Cardiac muscle cell (in vitro differentiated cells and primary cell): ENCODE results near the gene RSPH4A. TPM values are rescaled to one million over a fixed set of nuclear protein-coding genes. Genes with fewer than 3 reads are reported as not detected.
"Not testable (repeated sequence)": the region's sequence is repeated elsewhere in the genome, so short reads cannot be mapped to it uniquely, and the experiment has no call there.

Source experiments
- DNase-seq, 2 donors: peaks; one replicate each; pipeline versions ENCODE4 v3.0.0 to v3.0.0-alpha.2; 2010 to 2017; ENCODE audit warnings: low read depth in 1 of 2, low spot score in 1 of 2
- H3K27ac ChIP-seq: fragments of 200-600 bp; sonication (generic); 2 replicates; pipeline ENCODE4 v1.5.1; 2016
- H3K27me3 ChIP-seq: fragments of 200-600 bp; sonication (generic); 2 replicates; pipeline ENCODE4 v1.6.0; 2016; ENCODE audit warnings: control low read depth
- H3K36me3 ChIP-seq: fragments of 200-600 bp; sonication (generic); 2 replicates; pipeline ENCODE4 v1.5.1; 2016; ENCODE audit warnings: control low read depth
- H3K4me1 ChIP-seq: fragments of 200-600 bp; sonication (generic); 2 replicates; pipeline ENCODE4 v1.8.1; 2017; ENCODE audit warnings: low read depth, mild to moderate bottlenecking, mixed run types
- H3K4me3 ChIP-seq: fragments of 200-600 bp; sonication (generic); 2 replicates; pipeline ENCODE4 v1.5.1; 2016; ENCODE audit warnings: mild to moderate bottlenecking
- H3K9me3 ChIP-seq: fragments of 200-600 bp; sonication (generic); 2 replicates; pipeline ENCODE4 v1.5.1; 2017; ENCODE audit warnings: low read depth, mild to moderate bottlenecking, control low read depth
- polyA plus RNA-seq: library from polyadenylated mRNA; unstranded; fragments of >200 nt; fragmentation: Nextera tagmentation; extraction: Ambion mirVana; gene quantifications from 2 replicates; pipeline ENCODE4 v1.2.1, GENCODE V29; 2016
- total RNA-seq: library from RNA; depleted of rRNA; stranded (reverse); fragments of >200 nt; gene quantifications from 2 replicates; pipeline ENCODE4 v1.2.3, GENCODE V29; 2016
- TF ChIP-seq, protein P1 (sequence below): IDR thresholded peaks from 2 replicates; pipeline ENCODE4 v1.5.1; 2012; ENCODE audit warnings: low read depth, mild to moderate bottlenecking, low read length

The RSPH4A gene
- total and polyA plus RNA-seq, 2 experiments from 2014 or later = 0.21 to 0.81 TPM

DNA sequence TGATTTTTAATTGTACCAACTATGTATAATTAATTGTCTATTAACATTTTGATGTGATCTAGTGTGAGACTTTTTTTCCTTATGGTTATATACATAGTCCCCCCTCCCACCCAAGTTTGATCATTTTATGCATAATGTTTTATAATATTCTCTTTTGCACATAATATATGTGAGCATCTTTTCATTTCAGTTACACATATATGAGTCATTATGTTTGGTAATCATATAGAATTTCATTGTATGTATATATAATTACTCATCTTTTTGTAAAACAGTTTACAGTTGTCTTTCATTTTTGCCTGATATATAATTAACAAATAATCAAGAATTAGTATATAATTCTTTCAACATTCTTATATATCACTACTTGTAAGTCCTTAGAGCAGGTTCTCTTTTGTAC is 30.0 kb upstream of the RSPH4A start:
- H3K36me3 ChIP-seq = peaks cover 61% of the 10 kb centered on the region
- H3K9me3 ChIP-seq = no peaks in the 10 kb centered on the region
- H3K27me3 ChIP-seq = no peaks in the 10 kb centered on the region
- H3K27ac ChIP-seq = no peak overlapping the region
- H3K4me3 ChIP-seq = no peak overlapping the region
- H3K4me1 ChIP-seq = no peaks in the 10 kb centered on the region
- TF ChIP-seq, protein P1, sequence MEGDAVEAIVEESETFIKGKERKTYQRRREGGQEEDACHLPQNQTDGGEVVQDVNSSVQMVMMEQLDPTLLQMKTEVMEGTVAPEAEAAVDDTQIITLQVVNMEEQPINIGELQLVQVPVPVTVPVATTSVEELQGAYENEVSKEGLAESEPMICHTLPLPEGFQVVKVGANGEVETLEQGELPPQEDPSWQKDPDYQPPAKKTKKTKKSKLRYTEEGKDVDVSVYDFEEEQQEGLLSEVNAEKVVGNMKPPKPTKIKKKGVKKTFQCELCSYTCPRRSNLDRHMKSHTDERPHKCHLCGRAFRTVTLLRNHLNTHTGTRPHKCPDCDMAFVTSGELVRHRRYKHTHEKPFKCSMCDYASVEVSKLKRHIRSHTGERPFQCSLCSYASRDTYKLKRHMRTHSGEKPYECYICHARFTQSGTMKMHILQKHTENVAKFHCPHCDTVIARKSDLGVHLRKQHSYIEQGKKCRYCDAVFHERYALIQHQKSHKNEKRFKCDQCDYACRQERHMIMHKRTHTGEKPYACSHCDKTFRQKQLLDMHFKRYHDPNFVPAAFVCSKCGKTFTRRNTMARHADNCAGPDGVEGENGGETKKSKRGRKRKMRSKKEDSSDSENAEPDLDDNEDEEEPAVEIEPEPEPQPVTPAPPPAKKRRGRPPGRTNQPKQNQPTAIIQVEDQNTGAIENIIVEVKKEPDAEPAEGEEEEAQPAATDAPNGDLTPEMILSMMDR = no peak
- no peak for DNase-seq

DNA sequence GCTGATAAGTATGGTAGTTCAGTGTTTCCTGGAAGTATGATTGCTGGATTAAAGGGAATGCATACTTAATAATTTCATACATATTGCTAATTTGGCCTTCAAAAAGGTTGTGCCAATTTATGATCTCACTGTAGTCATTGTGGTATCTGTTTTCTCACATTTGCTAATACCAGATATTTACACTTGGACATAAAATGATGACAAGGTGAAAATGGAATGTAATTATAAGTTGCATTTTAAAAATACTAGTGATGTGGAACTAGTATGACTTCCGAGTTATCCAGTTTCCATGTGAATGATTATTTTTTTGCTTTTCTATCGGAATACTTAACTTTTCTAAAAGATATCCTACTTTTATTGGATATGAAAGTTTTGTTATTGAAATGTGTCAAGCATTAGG is 29.5 kb upstream of the RSPH4A start:
- H3K36me3 ChIP-seq = peaks cover 61% of the 10 kb centered on the region

DNA sequence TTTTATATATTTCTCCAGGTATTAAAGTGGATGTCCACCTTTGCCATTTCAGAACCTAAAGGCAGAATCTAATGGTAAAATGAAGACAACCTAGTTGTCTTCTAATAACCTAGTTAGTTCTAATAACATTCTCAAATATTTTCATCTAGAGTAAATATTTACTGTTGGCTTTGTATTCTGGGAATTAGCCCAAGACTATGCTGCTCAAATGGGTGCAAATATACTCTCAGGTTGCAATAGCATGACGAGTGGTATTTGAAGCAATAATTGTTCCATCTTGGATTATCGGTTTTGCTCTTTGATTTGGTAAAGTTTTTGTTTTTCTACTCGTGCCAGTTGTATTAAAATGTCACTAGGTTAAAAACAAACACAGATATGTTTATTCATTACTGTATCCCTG is 21.0 kb upstream of the RSPH4A start:
- Histone ChIP-seq H3K36me3 (peaks cover 38% of the 10 kb centered on the region), H3K4me3 (no peak overlapping the region), H3K27ac (no peak overlapping the region), H3K4me1 (no peaks in the 10 kb centered on the region), H3K9me3 (no peaks in the 10 kb centered on the region), H3K27me3 (no peaks in the 10 kb centered on the region)
- TF ChIP-seq, protein P1 = no peak
- DNase-seq = no peak

More for the DNA sequence above, 29.5 kb upstream of the RSPH4A start:
- H3K4me3 ChIP-seq = no peak overlapping the region
- no peaks in the 10 kb centered on the region for H3K9me3 ChIP-seq
- no peaks in the 10 kb centered on the region for H3K27me3 ChIP-seq
- no peaks in the 10 kb centered on the region for H3K4me1 ChIP-seq
- H3K27ac ChIP-seq = no peak overlapping the region
- no peak for DNase-seq
- TF ChIP-seq, protein P1 = no peak

DNA sequence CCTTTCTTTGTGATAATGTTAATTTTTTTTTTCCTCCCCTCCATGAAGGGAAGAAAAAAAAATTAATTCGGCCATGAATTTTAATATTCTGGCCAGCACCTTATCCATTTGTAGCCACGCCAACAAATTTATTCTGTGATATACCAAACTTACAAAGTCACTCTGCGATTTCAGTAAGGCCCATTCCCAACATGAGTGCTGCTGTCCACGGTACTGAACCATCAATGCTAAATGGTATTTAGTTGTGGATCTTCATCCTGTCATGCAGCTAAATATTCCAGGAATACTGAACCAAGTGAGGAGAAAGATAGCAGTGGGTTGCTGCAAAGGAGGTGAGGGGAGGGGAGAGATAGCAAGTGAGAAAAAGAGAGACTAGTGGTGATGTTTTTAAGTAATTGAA is 19.5 kb upstream of the RSPH4A start:
- Histone ChIP-seq H3K9me3 (no peaks in the 10 kb centered on the region), H3K4me3 (no peak overlapping the region), H3K4me1 (no peaks in the 10 kb centered on the region), H3K27me3 (no peaks in the 10 kb centered on the region), H3K36me3 (peaks cover 22% of the 10 kb centered on the region), H3K27ac (no peak overlapping the region)
- peak; percentile 52 to 70 for DNase-seq
- TF ChIP-seq, protein P1 = no peak

DNA sequence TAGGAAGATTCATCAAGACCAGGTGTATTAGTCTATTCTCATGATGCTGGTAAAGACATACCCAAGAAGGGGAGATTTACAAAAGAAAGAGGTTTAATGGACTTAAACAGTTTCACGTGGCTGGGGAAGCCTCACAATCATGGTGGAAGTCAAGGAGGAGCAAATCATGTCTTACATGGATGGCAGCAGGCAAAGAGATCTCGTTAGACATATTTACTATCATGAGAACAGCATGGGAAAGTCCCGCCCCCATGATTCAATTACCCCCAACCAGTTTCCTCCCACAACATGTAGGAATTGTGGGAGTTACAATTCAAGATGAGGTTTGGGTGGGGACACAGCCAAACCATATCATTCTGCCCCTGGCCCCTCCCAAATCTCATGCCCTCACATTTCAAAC is 12.4 kb upstream of the RSPH4A start:
- not testable (repeated sequence) for H3K9me3 ChIP-seq, H3K27me3 ChIP-seq, H3K4me3 ChIP-seq, H3K27ac ChIP-seq, H3K36me3 ChIP-seq, DNase-seq, H3K4me1 ChIP-seq

DNA sequence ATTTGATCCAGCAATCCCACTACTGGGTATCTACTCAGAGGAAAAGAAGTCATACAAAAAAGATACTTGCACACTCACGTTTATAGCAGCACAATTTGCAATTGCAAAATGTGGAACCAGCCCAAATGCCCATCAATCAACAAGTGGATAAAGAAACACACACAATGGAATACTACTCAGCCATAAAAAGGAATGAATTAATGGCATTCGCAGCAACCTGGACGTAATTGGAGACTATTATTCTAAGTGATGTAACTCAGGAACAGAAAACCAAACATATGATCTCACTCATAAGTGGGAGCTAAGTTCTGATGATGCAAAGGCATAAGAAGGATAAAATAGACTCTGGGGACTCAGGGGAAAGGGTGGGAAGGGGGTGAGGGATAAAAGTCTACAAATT is 11.4 kb upstream of the RSPH4A start:
- not testable (repeated sequence) for H3K27me3 ChIP-seq

DNA sequence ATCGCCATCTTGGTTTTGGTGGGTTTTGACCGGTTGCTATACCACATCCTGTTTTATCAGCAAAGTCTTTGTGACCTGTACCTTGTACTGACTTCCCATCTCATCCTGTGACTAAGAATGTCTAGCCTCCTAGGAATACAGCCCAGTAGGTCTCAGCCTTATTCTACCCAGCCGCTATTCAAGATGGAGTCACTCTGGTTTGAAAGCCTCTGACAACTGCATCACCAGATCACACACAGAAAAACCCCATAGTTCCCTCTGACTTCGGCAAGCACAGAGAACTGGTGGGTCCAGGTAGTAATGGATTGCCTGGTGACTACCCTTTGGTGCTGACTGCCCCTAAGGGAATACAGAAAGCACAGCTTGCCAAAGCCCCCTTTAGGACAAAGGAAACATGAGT is 10.3 kb upstream of the RSPH4A start:
- Histone ChIP-seq H3K4me1 (no peaks in the 10 kb centered on the region), H3K27me3 (no peaks in the 10 kb centered on the region), H3K4me3 (no peak overlapping the region), H3K9me3 (no peaks in the 10 kb centered on the region), H3K36me3 (no peaks in the 10 kb centered on the region), H3K27ac (no peak overlapping the region)
- TF ChIP-seq, protein P1 = no peak
- DNase-seq = no peak

More for the DNA sequence above, 11.4 kb upstream of the RSPH4A start:
- H3K36me3 ChIP-seq, DNase-seq, H3K27ac ChIP-seq, H3K4me1 ChIP-seq, H3K4me3 ChIP-seq, H3K9me3 ChIP-seq: not testable (repeated sequence)
